ENCODE results near the gene HLA-DMB.

HLA-DMB gene

DNA sequence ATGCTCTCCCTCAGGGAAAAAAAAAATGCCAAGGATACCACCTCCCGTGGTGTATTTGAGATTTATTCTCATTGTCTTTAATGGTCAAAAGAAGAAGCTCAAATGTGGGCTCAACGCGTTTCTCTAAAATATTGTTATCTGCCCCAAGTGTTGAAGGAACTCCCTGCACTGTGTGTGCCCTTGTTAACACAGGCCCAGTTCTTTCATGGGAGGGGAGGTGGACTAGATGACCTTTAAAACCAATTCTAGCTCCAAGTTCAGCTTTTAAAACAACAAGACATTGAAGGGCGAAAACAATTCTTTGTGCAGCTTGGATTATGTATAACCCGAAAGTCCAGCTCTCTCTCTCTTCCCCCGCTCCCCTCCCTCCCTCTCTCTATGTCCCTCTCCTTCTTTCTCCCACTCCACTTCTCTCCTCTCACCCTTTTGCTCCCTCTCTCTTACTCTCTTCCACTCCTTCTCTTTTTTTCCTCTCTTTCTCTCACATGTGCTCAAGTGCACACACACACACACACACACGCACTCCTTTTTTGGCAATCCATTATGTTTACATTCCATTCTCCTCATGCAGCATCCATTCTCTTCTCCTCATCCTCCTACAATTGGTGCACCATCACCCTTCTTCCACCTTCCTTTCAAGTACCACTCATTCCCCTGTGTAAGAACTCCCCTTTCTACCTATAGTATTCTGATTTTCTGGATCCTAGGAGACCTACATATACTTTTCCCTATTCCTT, 8.5 kb downstream of the HLA-DMB start:
- DNase-seq (no peak), ATAC-seq (no peak)
- no peak overlapping the region for H3K4me3 Mint-ChIP-seq
- H3K4me1 Mint-ChIP-seq: peaks cover 11% of the 10 kb centered on the region
- peaks cover 3% of the 10 kb centered on the region for H3K36me3 Mint-ChIP-seq (ENCODE audit: low read depth)
- no peak overlapping the region for H3K27ac Mint-ChIP-seq
- no peaks in the 10 kb centered on the region for H3K27me3 Mint-ChIP-seq
- no peaks in the 10 kb centered on the region for H3K9me3 Mint-ChIP-seq

DNA sequence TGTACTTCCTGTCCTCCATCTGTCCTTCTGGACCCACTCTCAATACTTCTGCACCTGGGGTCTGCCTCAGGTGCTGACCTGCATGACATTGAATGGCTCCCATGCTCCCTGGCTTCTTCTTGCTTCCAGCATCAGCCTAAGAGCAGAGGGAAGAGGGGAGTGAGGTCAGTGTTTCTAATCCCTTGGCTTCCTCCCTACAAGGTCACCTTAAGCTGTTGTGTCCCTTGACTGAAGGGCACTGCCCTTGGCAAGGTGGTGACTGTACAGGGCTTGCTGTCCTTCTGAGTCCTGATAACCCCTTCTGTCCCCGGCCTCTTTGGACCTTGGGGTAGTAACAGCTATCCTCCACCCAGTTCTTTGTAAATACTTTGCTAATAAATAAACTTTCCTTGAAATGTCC, 9.6 kb downstream of the HLA-DMB start:
- DNase-seq (no peak), ATAC-seq (no peak)
- Mint-ChIP-seq H3K27ac (no peak overlapping the region), H3K9me3 (no peaks in the 10 kb centered on the region), H3K4me1 (peaks cover 11% of the 10 kb centered on the region), H3K4me3 (no peak overlapping the region), H3K27me3 (no peaks in the 10 kb centered on the region), H3K36me3 (ENCODE audit: low read depth) (no peaks in the 10 kb centered on the region)

GRCh38 chr6:32922083-32922482, 18.7 kb downstream of the HLA-DMB start:
- no peak overlapping the region for H3K4me3 Mint-ChIP-seq
- peaks cover 9% of the 10 kb centered on the region for H3K27me3 Mint-ChIP-seq
- ATAC-seq: no peak
- DNase-seq: no peak
- H3K36me3 Mint-ChIP-seq (ENCODE audit: low read depth): no peaks in the 10 kb centered on the region
- H3K9me3 Mint-ChIP-seq: no peaks in the 10 kb centered on the region
- no peak overlapping the region for H3K27ac Mint-ChIP-seq
- peaks cover 4% of the 10 kb centered on the region for H3K4me1 Mint-ChIP-seq

GRCh38 chr6:32920715-32921114, 20.1 kb downstream of the HLA-DMB start:
- H3K27me3 Mint-ChIP-seq: peaks cover 9% of the 10 kb centered on the region
- H3K27ac Mint-ChIP-seq: no peak overlapping the region
- peaks cover 4% of the 10 kb centered on the region for H3K4me1 Mint-ChIP-seq
- DNase-seq (no peak), ATAC-seq (no peak)
- no peak overlapping the region for H3K4me3 Mint-ChIP-seq
- no peaks in the 10 kb centered on the region for H3K9me3 Mint-ChIP-seq
- no peaks in the 10 kb centered on the region for H3K36me3 Mint-ChIP-seq (ENCODE audit: low read depth)

DNA sequence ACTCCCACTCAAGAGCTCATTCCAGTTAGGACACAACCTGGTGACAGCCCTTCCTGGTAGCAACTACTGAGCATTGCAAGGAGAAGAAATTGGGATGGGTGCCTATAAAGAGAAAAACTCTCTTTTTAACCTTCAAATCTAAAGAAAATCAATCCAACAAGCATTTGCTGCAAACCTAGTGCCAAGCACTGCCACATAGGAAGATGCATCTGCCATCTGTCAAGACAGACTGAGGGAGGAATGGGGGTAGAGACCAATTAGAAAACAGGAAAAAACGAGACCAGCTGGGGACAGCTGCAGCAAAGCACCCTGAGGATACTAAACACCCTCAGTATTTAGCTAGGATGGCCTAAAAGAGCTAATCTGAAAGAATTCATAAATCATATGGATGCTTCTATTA, 27.9 kb downstream of the HLA-DMB start:
- Mint-ChIP-seq H3K27me3 (peaks cover 6% of the 10 kb centered on the region), H3K36me3 (ENCODE audit: low read depth) (no peaks in the 10 kb centered on the region), H3K4me3 (no peak overlapping the region), H3K27ac (no peak overlapping the region), H3K4me1 (peaks cover 1% of the 10 kb centered on the region), H3K9me3 (no peaks in the 10 kb centered on the region)
- ATAC-seq (no peak), DNase-seq (no peak)

DNA sequence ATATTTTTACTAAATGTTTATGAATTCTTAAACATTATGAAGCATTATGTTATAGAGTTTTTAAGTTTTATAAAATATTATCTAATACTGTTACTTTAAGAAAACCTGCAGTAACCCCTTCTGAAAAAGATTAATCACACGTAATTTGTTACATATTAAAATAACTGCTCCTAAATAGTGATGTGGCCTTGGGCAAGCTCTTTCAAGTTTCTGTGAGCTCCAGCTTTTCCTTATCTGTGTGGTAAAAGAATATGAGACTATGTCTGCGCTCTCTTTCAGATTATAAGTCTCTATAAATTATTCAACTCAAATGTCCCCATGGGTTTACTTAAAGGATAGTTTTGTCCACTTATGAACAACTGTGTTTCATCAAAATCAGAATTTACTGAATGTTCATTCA, 31.9 kb downstream of the HLA-DMB start:
- no peak overlapping the region for H3K27ac Mint-ChIP-seq
- ATAC-seq (no peak), DNase-seq (no peak)
- H3K4me1 Mint-ChIP-seq: no peaks in the 10 kb centered on the region
- no peak overlapping the region for H3K4me3 Mint-ChIP-seq
- H3K27me3 Mint-ChIP-seq: peaks cover 4% of the 10 kb centered on the region
- H3K36me3 Mint-ChIP-seq (ENCODE audit: low read depth): no peaks in the 10 kb centered on the region
- no peaks in the 10 kb centered on the region for H3K9me3 Mint-ChIP-seq

DNA sequence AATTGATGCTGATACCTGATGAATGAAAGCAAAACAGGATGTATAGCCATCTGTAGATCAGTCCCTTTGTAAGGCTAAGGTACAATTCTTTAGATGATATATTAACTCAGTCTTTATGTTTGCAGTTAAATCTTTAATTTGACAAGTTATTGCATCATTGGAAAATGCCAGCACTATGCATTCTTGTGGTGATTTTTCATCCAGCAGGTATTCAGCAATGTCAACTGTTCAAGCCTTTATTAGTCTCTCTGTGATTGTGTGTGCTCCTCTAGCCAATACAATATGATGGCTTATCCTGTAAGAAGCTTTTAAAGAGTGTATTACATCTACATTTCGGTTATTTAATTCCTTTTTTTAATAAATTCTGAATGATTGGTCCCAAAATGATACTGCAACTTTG, 34.3 kb downstream of the HLA-DMB start:
- Mint-ChIP-seq H3K27me3 (peaks cover 1% of the 10 kb centered on the region), H3K36me3 (ENCODE audit: low read depth) (peaks cover 3% of the 10 kb centered on the region), H3K27ac (no peak overlapping the region), H3K4me1 (no peaks in the 10 kb centered on the region), H3K4me3 (no peak overlapping the region), H3K9me3 (no peaks in the 10 kb centered on the region)
- no peak for DNase-seq
- no peak for ATAC-seq

DNA sequence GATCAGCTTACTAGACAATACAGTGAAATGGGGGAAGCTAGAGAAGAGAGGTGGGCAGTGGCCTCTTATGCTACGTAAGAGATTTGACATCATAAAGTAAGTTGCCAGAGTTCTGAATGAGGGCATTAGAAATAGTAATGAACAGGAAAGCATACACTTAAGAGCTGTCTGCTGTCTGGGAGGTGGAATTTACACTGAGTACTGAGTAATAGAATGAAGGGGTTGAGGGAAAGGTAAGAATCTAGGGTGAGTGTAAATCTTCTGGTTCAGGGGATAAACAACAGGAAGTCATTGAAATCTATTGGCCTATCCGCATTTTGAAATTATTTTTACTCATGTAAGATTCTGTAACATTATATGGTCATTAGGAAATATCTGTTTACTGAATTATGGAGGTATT, 35.8 kb downstream of the HLA-DMB start:
- Mint-ChIP-seq H3K27ac (no peak overlapping the region), H3K27me3 (no peaks in the 10 kb centered on the region), H3K4me1 (no peaks in the 10 kb centered on the region), H3K4me3 (no peak overlapping the region), H3K36me3 (ENCODE audit: low read depth) (peaks cover 13% of the 10 kb centered on the region), H3K9me3 (no peaks in the 10 kb centered on the region)
- no peak for DNase-seq
- ATAC-seq: no peak

DNA sequence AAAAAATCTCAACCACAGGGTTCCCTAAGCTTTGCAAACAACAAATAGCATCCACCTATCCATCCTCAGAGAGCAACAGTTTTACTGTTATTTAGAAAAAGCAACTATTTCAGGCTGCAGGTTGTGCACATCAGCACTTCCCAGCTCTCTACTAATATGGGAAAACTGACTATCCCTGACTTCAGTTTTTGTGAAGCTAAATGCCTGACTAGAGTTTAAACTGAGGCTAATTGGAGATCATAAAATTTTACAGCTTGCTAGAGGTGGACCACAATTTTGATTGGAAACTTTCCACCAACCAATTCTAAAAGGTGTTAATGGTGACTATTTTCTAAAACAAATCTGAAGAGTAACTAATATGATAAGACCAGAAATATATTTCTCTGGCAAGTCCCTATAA, 36.9 kb downstream of the HLA-DMB start:
- no peak overlapping the region for H3K4me3 Mint-ChIP-seq
- H3K4me1 Mint-ChIP-seq: no peaks in the 10 kb centered on the region
- no peak for ATAC-seq
- H3K27ac Mint-ChIP-seq: no peak overlapping the region
- no peaks in the 10 kb centered on the region for H3K27me3 Mint-ChIP-seq
- peaks cover 13% of the 10 kb centered on the region for H3K36me3 Mint-ChIP-seq (ENCODE audit: low read depth)
- H3K9me3 Mint-ChIP-seq: no peaks in the 10 kb centered on the region
- no peak for DNase-seq

DNA sequence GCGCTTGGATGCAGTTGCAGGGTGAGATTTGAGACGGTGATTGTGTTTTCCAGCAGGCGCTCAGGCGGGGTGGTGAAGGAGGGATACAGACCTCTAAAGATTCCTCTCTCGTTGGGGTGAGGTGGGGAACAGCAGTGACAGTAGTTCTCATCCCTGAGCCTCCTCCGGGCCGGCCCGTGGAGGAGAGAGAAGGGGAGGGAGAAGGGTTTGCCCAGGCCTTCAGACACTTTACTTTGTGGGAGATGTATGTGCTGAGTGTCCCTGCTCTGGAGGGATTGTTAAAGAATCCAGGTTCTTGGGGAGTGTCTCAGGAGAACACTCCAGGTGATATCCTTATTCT, 45.9 kb downstream of the HLA-DMB start:
- ATAC-seq: peak; percentile 7
- peak overlapping the region; percentile 97 for H3K4me3 Mint-ChIP-seq
- peak overlapping the region; percentile 91 for H3K27ac Mint-ChIP-seq
- H3K4me1 Mint-ChIP-seq: peaks cover 36% of the 10 kb centered on the region
- no peaks in the 10 kb centered on the region for H3K9me3 Mint-ChIP-seq
- no peak for DNase-seq
- peaks cover 5% of the 10 kb centered on the region for H3K36me3 Mint-ChIP-seq (ENCODE audit: low read depth)
- no peaks in the 10 kb centered on the region for H3K27me3 Mint-ChIP-seq

DNA sequence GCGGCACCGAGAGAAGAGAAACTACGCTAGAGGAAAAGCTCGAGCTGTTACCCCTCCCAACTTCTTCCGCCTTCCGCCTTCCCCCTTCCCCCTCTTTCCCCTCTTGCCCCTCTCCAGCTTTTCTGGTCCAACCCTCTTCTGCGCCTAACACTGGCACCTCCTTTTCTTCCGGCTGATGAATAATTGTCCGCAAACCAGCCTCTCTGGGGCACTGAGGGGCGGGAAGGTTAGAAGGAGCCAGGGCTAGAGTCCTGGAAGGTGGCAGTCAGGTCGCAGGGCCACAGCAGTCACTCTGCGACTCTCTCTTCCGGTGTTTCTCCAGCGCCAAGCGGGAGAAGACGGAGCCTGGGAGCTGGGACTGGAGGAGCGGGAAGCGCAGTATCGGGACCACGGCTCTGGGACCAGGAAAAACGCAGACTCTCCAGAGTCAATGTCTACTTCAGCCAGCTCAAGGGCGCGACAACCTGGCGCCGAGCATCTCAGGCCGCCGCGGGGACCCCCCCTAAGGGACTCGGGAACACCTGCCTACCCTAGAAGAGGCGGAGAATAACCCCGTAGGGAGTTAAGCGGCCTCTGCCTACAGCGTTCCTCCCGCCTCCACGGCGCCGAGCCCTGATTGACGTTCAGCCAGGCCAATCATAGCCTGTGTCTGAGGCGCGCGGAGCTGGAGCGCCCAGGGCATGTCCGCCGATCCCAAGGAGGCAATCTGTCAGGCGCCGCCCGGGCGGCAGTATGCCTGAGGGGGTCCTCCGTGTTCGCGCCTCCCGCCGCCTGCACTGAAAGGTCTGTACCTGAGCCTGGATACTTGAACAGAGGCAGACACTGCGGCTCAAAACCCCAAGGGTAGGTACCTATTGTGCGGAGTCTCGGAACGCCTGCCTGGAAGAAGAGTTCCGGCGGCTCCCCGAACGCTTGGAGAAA, 46.5 kb downstream of the HLA-DMB start:
- peak; percentile 96 for DNase-seq
- H3K27me3 Mint-ChIP-seq: no peaks in the 10 kb centered on the region
- H3K4me3 Mint-ChIP-seq: peak overlapping the region; percentile 97
- peak; percentile 99 for ATAC-seq
- peak overlapping the region; percentile 91 for H3K27ac Mint-ChIP-seq
- H3K9me3 Mint-ChIP-seq: no peaks in the 10 kb centered on the region
- H3K36me3 Mint-ChIP-seq (ENCODE audit: low read depth): peaks cover 5% of the 10 kb centered on the region
- peaks cover 36% of the 10 kb centered on the region for H3K4me1 Mint-ChIP-seq

DNA sequence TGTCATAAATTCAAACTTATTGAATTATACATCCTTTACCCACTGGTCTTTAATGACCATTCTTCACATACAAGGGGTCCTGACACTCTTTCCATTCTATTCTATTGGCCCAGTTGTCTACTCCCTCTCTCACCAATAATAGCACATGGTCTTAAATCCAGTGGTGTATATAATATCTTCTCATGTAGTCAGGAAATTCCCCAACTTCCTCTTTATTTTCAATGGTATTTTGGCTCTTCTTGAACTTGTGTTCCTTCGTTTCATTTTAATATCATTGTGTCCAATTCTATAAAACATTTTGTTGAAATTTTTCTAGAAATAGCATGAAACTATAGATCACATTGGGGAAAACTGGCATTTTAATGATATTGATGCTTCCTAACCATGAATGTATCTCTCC, 50.0 kb downstream of the HLA-DMB start:
- no peak for DNase-seq
- H3K4me1 Mint-ChIP-seq: peaks cover 14% of the 10 kb centered on the region
- H3K36me3 Mint-ChIP-seq (ENCODE audit: low read depth): no peaks in the 10 kb centered on the region
- no peak for ATAC-seq
- no peak overlapping the region for H3K27ac Mint-ChIP-seq
- H3K4me3 Mint-ChIP-seq: no peak overlapping the region
- H3K9me3 Mint-ChIP-seq: no peaks in the 10 kb centered on the region
- no peaks in the 10 kb centered on the region for H3K27me3 Mint-ChIP-seq

- Mint-ChIP-seq H3K36me3 (ENCODE audit: low read depth) (no peaks in the 10 kb centered on the region), H3K27ac (no peak overlapping the region), H3K9me3 (no peaks in the 10 kb centered on the region), H3K4me1 (peaks cover 6% of the 10 kb centered on the region), H3K27me3 (no peaks in the 10 kb centered on the region), H3K4me3 (no peak overlapping the region)
- ATAC-seq (no peak), DNase-seq (no peak)
These were observed 51.3 kb downstream of the HLA-DMB start for GRCh38 chr6:32889533-32889932.

DNA sequence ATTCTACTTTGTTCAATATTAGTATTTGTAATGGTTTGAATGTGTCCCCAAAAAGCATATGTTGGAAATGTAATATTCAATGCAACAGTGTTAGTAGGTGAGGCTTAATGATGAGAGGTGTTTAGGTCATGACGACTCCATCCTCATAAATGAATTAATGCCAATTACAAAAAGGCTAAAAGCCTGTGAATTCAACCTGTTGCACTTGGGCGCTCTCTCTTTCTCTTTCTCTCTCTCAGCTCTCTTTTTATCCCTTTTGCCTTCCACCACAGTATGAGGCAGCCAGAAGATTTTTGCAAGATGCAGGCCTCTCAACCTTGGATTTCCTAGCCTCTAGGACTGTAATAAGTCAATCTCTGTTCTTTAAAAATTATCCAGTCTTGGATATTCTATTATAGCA, 52.3 kb downstream of the HLA-DMB start:
- DNase-seq (no peak), ATAC-seq (no peak)
- Mint-ChIP-seq H3K27ac (no peak overlapping the region), H3K27me3 (no peaks in the 10 kb centered on the region), H3K36me3 (ENCODE audit: low read depth) (no peaks in the 10 kb centered on the region), H3K4me1 (peaks cover 6% of the 10 kb centered on the region), H3K4me3 (no peak overlapping the region), H3K9me3 (no peaks in the 10 kb centered on the region)

DNA sequence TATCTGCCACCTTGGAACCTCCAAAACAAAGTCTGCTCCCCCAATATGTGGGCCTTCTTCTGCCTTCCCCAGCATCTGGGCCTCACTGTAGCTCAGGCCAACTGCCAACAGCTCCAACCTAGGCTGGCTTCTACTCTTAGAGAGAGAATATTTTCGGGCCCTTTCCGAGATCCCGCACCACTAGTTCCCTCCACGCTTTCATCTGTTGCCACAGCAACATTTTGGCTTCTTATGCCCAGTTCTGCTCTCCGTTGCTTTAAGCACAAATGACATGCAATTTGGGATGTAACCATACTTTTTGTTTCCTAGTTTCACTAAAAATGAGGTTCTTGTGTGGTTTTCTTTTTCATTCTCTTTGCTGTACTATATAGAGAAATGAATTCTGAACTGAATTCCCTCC, 53.2 kb downstream of the HLA-DMB start:
- DNase-seq: no peak
- no peaks in the 10 kb centered on the region for H3K27me3 Mint-ChIP-seq
- no peak overlapping the region for H3K4me3 Mint-ChIP-seq
- no peak overlapping the region for H3K27ac Mint-ChIP-seq
- peaks cover 11% of the 10 kb centered on the region for H3K4me1 Mint-ChIP-seq
- no peaks in the 10 kb centered on the region for H3K36me3 Mint-ChIP-seq (ENCODE audit: low read depth)
- no peak for ATAC-seq
- H3K9me3 Mint-ChIP-seq: no peaks in the 10 kb centered on the region
